ENCODE measurements around the gene FHOD1. TPM values are rescaled to one million over a fixed set of nuclear protein-coding genes. Genes with fewer than 3 reads are reported as not detected.
A peak's percentile ranks its signal among the peaks of the same experiment; 100 is the strongest.

Gene FHOD1
- total RNA-seq, 4 donors from 2014 or later = 6.3 to 15.6 (median 8.4) TPM

- intact Hi-C loops (cut with DNase I; ENCODE audit: low total_unique reads) = loop anchor here (5.0 kb wide), 1 partner anchor 189 kb away; no protein-coding TSS in a partner anchor
These were observed 30.9 kb upstream of the FHOD1 start for GRCh38 chr16:67277999-67278772.

GRCh38 chr16:67277294-67277998 is 30.2 kb upstream of the FHOD1 start:
- WGBS, 2 donors = 52 to 64% methylated on average over 4 of the region's 4 CpGs
- intact Hi-C loops (cut with DNase I; ENCODE audit: low total_unique reads) = loop anchor here (5.0 kb wide), 1 partner anchor 190 kb away; no protein-coding TSS in a partner anchor
- H3K4me3 ChIP-seq (ENCODE audit: low read depth, poor library complexity, severe bottlenecking) = no peak overlapping the region
- TF ChIP-seq POLR2A (IDR thresholded peaks at IDR 0.05) = no peak
- TF ChIP-seq, protein P1, sequence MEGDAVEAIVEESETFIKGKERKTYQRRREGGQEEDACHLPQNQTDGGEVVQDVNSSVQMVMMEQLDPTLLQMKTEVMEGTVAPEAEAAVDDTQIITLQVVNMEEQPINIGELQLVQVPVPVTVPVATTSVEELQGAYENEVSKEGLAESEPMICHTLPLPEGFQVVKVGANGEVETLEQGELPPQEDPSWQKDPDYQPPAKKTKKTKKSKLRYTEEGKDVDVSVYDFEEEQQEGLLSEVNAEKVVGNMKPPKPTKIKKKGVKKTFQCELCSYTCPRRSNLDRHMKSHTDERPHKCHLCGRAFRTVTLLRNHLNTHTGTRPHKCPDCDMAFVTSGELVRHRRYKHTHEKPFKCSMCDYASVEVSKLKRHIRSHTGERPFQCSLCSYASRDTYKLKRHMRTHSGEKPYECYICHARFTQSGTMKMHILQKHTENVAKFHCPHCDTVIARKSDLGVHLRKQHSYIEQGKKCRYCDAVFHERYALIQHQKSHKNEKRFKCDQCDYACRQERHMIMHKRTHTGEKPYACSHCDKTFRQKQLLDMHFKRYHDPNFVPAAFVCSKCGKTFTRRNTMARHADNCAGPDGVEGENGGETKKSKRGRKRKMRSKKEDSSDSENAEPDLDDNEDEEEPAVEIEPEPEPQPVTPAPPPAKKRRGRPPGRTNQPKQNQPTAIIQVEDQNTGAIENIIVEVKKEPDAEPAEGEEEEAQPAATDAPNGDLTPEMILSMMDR (IDR thresholded peaks at IDR 0.05) = no peak
- DNase-seq (ENCODE audit: low spot score in 2 of 2) = peak in 1 of 2 donors; percentile 38

More at GRCh38 chr16:67277999-67278772, 30.9 kb upstream of the FHOD1 start:
- no peak for DNase-seq (ENCODE audit: low spot score in 2 of 2)
- WGBS, 2 donors = 24 to 43% methylated on average over 12 to 13 of the region's 13 CpGs
- TF ChIP-seq, protein P1 (IDR thresholded peaks at IDR 0.05) = no peak
- TF ChIP-seq POLR2A (IDR thresholded peaks at IDR 0.05) = no peak
- peak overlapping the region; percentile 51 for H3K4me3 ChIP-seq (ENCODE audit: low read depth, poor library complexity, severe bottlenecking)

- TF ChIP-seq, protein P1 (IDR thresholded peaks at IDR 0.05) = no peak
- TF ChIP-seq POLR2A (IDR thresholded peaks at IDR 0.05) = no peak
- intact Hi-C loops (cut with DNase I; ENCODE audit: low total_unique reads) = loop anchor here (5.0 kb wide), 1 partner anchor 192 kb away; no protein-coding TSS in a partner anchor
- WGBS, 2 donors = 88 to 90% methylated on average over 2 of the region's 2 CpGs
These were observed 28.0 kb upstream of the FHOD1 start for GRCh38 chr16:67275321-67275720.

GRCh38 chr16:67271446-67271845 is 24.2 kb upstream of the FHOD1 start:
- intact Hi-C loops (cut with DNase I; ENCODE audit: low total_unique reads) = no loop called here
- H3K4me3 ChIP-seq (ENCODE audit: low read depth, poor library complexity, severe bottlenecking) = no peak overlapping the region
- TF ChIP-seq, protein P1 (IDR thresholded peaks at IDR 0.05) = no peak
- no peak for TF ChIP-seq POLR2A (IDR thresholded peaks at IDR 0.05)
- 87 to 97% methylated on average over 4 of the region's 4 CpGs for WGBS, 2 donors
- DNase-seq (ENCODE audit: low spot score in 2 of 2) = no peak

More at GRCh38 chr16:67275321-67275720, 28.0 kb upstream of the FHOD1 start:
- no peak for DNase-seq (ENCODE audit: low spot score in 2 of 2)
- H3K4me3 ChIP-seq (ENCODE audit: low read depth, poor library complexity, severe bottlenecking) = no peak overlapping the region

GRCh38 chr16:67270931-67271338 is 23.7 kb upstream of the FHOD1 start:
- TF ChIP-seq, protein P1 (IDR thresholded peaks at IDR 0.05) = no peak
- no peak for TF ChIP-seq POLR2A (IDR thresholded peaks at IDR 0.05)
- 80 to 81% methylated on average over 11 of the region's 11 CpGs for WGBS, 2 donors
- DNase-seq (ENCODE audit: low spot score in 2 of 2) = no peak
- intact Hi-C loops (cut with DNase I; ENCODE audit: low total_unique reads) = no loop called here
- no peak overlapping the region for H3K4me3 ChIP-seq (ENCODE audit: low read depth, poor library complexity, severe bottlenecking)

All from lower leg skin (tissue), 4 donors.